ENCODE results near the gene GJB2. TPM values are rescaled to one million over a fixed set of nuclear protein-coding genes. Genes with fewer than 3 reads are reported as not detected.

Gene GJB2
- total and polyA plus RNA-seq, 2 of the 4 experiments (the other 2 are of a cell fraction): under 0.01 to 0.17 TPM

DNA sequence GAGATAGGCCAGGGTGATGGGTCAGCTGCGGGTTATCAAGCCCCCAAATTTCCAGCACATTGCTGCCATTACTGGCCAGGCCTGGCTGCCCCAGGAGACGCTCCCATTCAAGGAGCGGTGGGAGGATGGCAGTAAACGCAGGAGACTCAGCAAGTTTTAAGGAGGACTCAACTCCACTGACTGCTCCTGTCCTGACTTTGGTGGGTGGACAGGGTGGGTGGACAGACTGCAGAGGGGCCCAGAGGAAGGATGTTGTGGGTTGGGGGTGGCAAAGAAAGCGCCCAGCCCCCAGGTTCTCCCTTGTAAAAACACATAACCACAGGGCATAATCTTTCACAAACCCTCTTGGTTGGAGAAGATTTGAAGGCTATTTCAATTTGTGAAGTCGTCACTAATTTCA, 35.0 kb upstream of the GJB2 start:
- H2BK20ac ChIP-seq (ENCODE audit: low read depth, low read length): no peak overlapping the region
- H4K20me1 ChIP-seq (ENCODE audit: insufficient read depth, low read length): no peaks in the 10 kb centered on the region
- no peak overlapping the region for H3K4me3 ChIP-seq (ENCODE audit: insufficient read depth, low read depth, low read length)
- H2AFZ ChIP-seq (replicated peaks; ENCODE audit: low read length, poor library complexity): no peak overlapping the region
- H3K4ac ChIP-seq (ENCODE audit: low read depth, low read length): no peak overlapping the region
- no peak overlapping the region for H3K27ac ChIP-seq (ENCODE audit: insufficient read depth, low read length)
- CTCF ChIA-PET: no interaction called here
- no peak overlapping the region for H3K23ac ChIP-seq (ENCODE audit: low read depth, low read length)
- no peak overlapping the region for H4K91ac ChIP-seq (ENCODE audit: insufficient read depth, low read depth, low read length)
- no peaks in the 10 kb centered on the region; the same call in 1 of the 2 replicates for H3K9me3 ChIP-seq (ENCODE audit: control insufficient read depth, insufficient read depth, low read length)
- H4K8ac ChIP-seq (ENCODE audit: low read depth in 2 of 2, low read length in 2 of 2): no peak overlapping the region
- intact Hi-C loops (cut with micrococcal nuclease) (no loop called here), in situ Hi-C loops (cut with MboI; ENCODE audit: low sequenced_read_pairs) (no loop called here), dilution Hi-C loops (cut with HindIII; ENCODE audit: low sequenced_read_pairs, unreplicated experiment) (no loop called here)
- DNase-seq: no peak
- no CpG with 5 or more reads among the region's 6 CpGs for WGBS, 2 experiments (ENCODE audit: extremely low coverage in 2 of 2, insufficient read length in 1 of 2)
- H4K5ac ChIP-seq (ENCODE audit: low read depth, low read length): no peak overlapping the region
- H3K4me2 ChIP-seq (ENCODE audit: low read depth, low read length): no peak overlapping the region
- ATAC-seq (ENCODE audit: low read depth): no peak
- peaks cover 64% of the 10 kb centered on the region for H3K27me3 ChIP-seq (ENCODE audit: control insufficient read depth, insufficient read depth, low read length)
- no peaks in the 10 kb centered on the region for H3K9me1 ChIP-seq (ENCODE audit: insufficient read depth, low read length)
- no TSS peak for BruUV-seq (replicated peaks)
- no peak overlapping the region for H3K56ac ChIP-seq (ENCODE audit: extremely low read depth, insufficient read depth, low read length)
- no peak overlapping the region for H3K18ac ChIP-seq (ENCODE audit: low read depth, low read length)
- POLR2A ChIA-PET (ENCODE audit: unreplicated experiment): no interaction called here
- H3K79me1 ChIP-seq (ENCODE audit: low read depth in 1 of 2, low read length in 2 of 2): no peaks in the 10 kb centered on the region
- H3K14ac ChIP-seq (replicated peaks; ENCODE audit: low read depth, low read length): no peak overlapping the region
- no peaks in the 10 kb centered on the region for H3K4me1 ChIP-seq (ENCODE audit: control insufficient read depth, insufficient read depth, low read length)
- no peak overlapping the region for H3K9ac ChIP-seq (ENCODE audit: low read depth, low read length)
- no peak overlapping the region for H2BK15ac ChIP-seq (ENCODE audit: low read depth, low read length)
- no peak overlapping the region for H2BK5ac ChIP-seq (ENCODE audit: low read depth, low read length, poor library complexity, severe bottlenecking)
- no peak overlapping the region for H2AK5ac ChIP-seq (ENCODE audit: low read depth, low read length)
- H3K36me3 ChIP-seq (ENCODE audit: control insufficient read depth, insufficient read depth, low read length): no peaks in the 10 kb centered on the region
- no peak overlapping the region for H2BK120ac ChIP-seq (ENCODE audit: low read depth, low read length)
- TF ChIP-seq POLR2A (IDR thresholded peaks at IDR 0.05; ENCODE audit: low read depth, low read length): no peak
- TF ChIP-seq CHD1 (IDR thresholded peaks at IDR 0.05; ENCODE audit: low read depth, low read length): no peak
- no peak for TF ChIP-seq RAD21 (IDR thresholded peaks at IDR 0.05; ENCODE audit: low read length)
- TF ChIP-seq USF2 (IDR thresholded peaks at IDR 0.05; ENCODE audit: low read depth, low read length): no peak
- no peak for TF ChIP-seq SMC3 (IDR thresholded peaks at IDR 0.05; ENCODE audit: low read depth, low read length)
- no peak for TF ChIP-seq BHLHE40 (IDR thresholded peaks at IDR 0.05; ENCODE audit: low read depth, low read length)
- no peak for TF ChIP-seq MXI1 (IDR thresholded peaks at IDR 0.05; ENCODE audit: borderline replicate concordance, low read depth, low read length)
- no peak for TF ChIP-seq NFE2L2 (IDR thresholded peaks at IDR 0.05; ENCODE audit: low read depth, low read length)
- no peak for TF ChIP-seq ELK1 (IDR thresholded peaks at IDR 0.05; ENCODE audit: borderline replicate concordance, low read depth, low read length)
- no peak for TF ChIP-seq MAZ (IDR thresholded peaks at IDR 0.05; ENCODE audit: borderline replicate concordance, low read depth, low read length)
- TF ChIP-seq RFX5 (IDR thresholded peaks at IDR 0.05; ENCODE audit: low read depth, low read length): no peak
- TF ChIP-seq RCOR1 (IDR thresholded peaks at IDR 0.05; ENCODE audit: insufficient replicate concordance, low read length): no peak
- TF ChIP-seq, protein P1, sequence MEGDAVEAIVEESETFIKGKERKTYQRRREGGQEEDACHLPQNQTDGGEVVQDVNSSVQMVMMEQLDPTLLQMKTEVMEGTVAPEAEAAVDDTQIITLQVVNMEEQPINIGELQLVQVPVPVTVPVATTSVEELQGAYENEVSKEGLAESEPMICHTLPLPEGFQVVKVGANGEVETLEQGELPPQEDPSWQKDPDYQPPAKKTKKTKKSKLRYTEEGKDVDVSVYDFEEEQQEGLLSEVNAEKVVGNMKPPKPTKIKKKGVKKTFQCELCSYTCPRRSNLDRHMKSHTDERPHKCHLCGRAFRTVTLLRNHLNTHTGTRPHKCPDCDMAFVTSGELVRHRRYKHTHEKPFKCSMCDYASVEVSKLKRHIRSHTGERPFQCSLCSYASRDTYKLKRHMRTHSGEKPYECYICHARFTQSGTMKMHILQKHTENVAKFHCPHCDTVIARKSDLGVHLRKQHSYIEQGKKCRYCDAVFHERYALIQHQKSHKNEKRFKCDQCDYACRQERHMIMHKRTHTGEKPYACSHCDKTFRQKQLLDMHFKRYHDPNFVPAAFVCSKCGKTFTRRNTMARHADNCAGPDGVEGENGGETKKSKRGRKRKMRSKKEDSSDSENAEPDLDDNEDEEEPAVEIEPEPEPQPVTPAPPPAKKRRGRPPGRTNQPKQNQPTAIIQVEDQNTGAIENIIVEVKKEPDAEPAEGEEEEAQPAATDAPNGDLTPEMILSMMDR (conservative IDR thresholded peaks at IDR 0.05; ENCODE audit: low read depth, low read length): no peak
- TF ChIP-seq MAFK (IDR thresholded peaks at IDR 0.05; ENCODE audit: low read depth, low read length): no peak
- TF ChIP-seq CEBPB (IDR thresholded peaks at IDR 0.05; ENCODE audit: low read depth, low read length): no peak
- no peak for TF ChIP-seq FOS (IDR thresholded peaks at IDR 0.05; ENCODE audit: low read depth, low read length)
- no peak overlapping the region for H2AK9ac ChIP-seq (replicated peaks; ENCODE audit: low read depth, low read length, poor library complexity)
